Measurements from ENCODE around the gene MCM9. TPM values are rescaled to one million over a fixed set of nuclear protein-coding genes. Genes with fewer than 3 reads are reported as not detected.

MCM9 gene
- total and polyA plus RNA-seq, 11 donors, result 2.1 to 8.5 (median 4.8) TPM

DNA sequence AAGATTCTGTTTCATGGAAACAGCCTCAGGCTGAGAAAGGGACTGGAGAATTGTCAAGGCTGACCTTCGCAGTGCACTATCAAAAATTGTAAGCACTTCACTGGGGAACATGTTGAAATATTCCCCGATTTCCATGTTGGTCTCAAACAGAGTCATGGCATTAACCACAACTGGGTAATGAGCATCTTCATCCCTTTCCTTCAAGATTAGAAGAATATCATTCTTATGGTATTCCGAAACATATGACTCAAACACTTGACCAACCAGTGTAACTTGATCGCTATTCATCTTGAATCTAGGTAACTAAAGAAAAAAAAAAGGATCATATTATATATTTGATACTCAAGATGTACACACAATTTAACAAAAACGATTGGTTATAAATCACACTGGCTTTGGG lies 3.5 kb downstream of the MCM9 start:
- ATAC-seq (no peak), DNase-seq (no peak)
- Histone ChIP-seq H3K36me3 (peaks cover 0 to 65% (median 55%) of the 10 kb centered on the region in 9 donors), H3K4me3 (no peak overlapping the region), H3K4me1 (peaks cover 0 to 21% (median 6%) of the 10 kb centered on the region in 12 donors), H3K27ac (no peak overlapping the region), H3K27me3 (no peaks in the 10 kb centered on the region), H3K9me3 (no peaks in the 10 kb centered on the region)
- no peak for TF ChIP-seq POLR2A (IDR thresholded peaks at IDR 0.05)
- TF ChIP-seq, protein P1, sequence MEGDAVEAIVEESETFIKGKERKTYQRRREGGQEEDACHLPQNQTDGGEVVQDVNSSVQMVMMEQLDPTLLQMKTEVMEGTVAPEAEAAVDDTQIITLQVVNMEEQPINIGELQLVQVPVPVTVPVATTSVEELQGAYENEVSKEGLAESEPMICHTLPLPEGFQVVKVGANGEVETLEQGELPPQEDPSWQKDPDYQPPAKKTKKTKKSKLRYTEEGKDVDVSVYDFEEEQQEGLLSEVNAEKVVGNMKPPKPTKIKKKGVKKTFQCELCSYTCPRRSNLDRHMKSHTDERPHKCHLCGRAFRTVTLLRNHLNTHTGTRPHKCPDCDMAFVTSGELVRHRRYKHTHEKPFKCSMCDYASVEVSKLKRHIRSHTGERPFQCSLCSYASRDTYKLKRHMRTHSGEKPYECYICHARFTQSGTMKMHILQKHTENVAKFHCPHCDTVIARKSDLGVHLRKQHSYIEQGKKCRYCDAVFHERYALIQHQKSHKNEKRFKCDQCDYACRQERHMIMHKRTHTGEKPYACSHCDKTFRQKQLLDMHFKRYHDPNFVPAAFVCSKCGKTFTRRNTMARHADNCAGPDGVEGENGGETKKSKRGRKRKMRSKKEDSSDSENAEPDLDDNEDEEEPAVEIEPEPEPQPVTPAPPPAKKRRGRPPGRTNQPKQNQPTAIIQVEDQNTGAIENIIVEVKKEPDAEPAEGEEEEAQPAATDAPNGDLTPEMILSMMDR (IDR thresholded peaks at IDR 0.05), result no peak
- WGBS, 4 donors, result 93 to 97% (median 94%) methylated on average over 5 of the region's 5 CpGs
- intact Hi-C loops (cut with DNase I), result loop anchor here in 2 of 10 donors (5.0 kb wide), 1 partner anchor 34 kb away; no protein-coding TSS in a partner anchor

DNA sequence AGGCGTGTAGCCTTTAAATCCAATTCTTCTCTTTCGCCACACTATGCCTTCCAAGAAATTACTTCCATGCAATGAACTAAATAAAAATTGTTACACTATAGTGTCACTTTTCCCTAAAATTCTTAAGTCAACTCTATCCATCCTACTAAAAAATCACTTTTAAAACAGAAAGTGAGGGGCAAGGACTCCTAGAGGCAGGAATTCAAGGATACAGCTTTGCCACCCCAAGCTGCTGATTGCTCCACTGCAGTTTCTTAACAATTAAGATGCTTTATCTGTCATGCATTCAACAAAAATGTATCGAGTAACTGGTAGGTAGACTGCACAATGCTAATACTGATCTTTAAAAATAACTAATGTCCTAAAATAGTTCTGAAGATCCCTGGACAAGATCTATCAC lies 4.3 kb downstream of the MCM9 start:
- Histone ChIP-seq H3K4me3 (no peak overlapping the region), H3K36me3 (peaks cover 0 to 72% (median 55%) of the 10 kb centered on the region in 9 donors), H3K27ac (no peak overlapping the region), H3K27me3 (no peaks in the 10 kb centered on the region), H3K9me3 (no peaks in the 10 kb centered on the region), H3K4me1 (peaks cover 0 to 16% (median 6%) of the 10 kb centered on the region in 12 donors)
- 93 to 99% (median 94%) methylated on average over 3 of the region's 3 CpGs for whole genome bisulfite sequencing, 4 donors
- no peak for TF ChIP-seq POLR2A (IDR thresholded peaks at IDR 0.05)
- TF ChIP-seq, protein P1 (IDR thresholded peaks at IDR 0.05), result no peak
- no peak for DNase-seq
- intact Hi-C loops (cut with DNase I), result loop anchor here in 2 of 10 donors (5.0 kb wide), 1 partner anchor 33 kb away; no protein-coding TSS in a partner anchor
- no peak for ATAC-seq

DNA sequence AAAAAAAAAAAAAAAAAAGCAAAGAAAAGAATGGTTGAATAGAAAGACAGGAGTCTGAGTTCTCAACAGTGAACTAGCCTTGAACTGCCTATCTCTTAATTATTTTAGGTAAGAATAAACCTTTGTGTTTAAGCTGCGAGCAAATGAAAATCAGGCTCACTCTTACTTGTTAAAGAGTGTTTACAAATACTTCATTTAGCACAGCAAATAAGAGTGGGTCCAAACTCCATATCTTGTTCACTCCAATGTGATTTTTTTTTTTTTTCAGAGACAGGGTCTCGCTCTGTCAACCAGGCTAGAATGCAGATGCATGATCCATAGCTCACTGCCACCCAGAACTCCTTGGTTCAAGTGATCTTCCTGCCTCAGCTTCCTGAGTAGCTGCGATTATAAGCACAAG lies 11.9 kb downstream of the MCM9 start:
- Histone ChIP-seq H3K4me3 (no peak overlapping the region), H3K27ac (no peak overlapping the region), H3K9me3 (no peaks in the 10 kb centered on the region), H3K36me3 (peaks cover 0 to 100% (median 88%) of the 10 kb centered on the region in 9 donors), H3K4me1 (no peaks in the 10 kb centered on the region), H3K27me3 (no peaks in the 10 kb centered on the region)
- TF ChIP-seq POLR2A (IDR thresholded peaks at IDR 0.05), result no peak
- TF ChIP-seq, protein P1 (IDR thresholded peaks at IDR 0.05), result no peak
- DNase-seq (no peak), ATAC-seq (no peak)
- 81 to 98% (median 92%) methylated on average over 3 of the region's 3 CpGs for WGBS, 4 donors
- intact Hi-C loops (cut with DNase I), result no loop called here

DNA sequence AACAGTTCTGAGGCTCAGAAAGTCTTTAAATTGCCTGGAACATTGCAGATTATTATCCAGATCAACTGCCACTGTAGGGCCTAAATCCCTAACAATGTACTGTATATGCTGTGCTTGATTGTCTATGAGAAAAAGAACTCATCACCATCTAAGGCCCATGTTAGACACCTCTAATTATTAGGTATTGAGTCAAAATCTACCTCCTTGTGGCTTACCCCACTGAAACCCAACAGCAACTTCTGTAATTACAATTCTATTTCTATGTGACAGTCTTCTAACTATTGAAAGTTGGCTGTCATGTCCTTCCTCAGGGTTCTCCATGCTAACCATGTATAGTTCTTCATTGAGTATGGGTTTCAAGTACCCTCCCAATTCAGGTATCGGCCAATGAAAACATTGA lies 13.9 kb downstream of the MCM9 start:
- ATAC-seq (no peak), DNase-seq (no peak)
- 95 to 100% (median 97%) methylated on average over 1 of the region's 1 CpG for WGBS, 4 donors
- H3K27ac ChIP-seq, result no peak overlapping the region
- H3K9me3 ChIP-seq, result no peaks in the 10 kb centered on the region
- H3K27me3 ChIP-seq, result no peaks in the 10 kb centered on the region
- no peaks in the 10 kb centered on the region for H3K4me1 ChIP-seq
- TF ChIP-seq POLR2A (IDR thresholded peaks at IDR 0.05), result no peak
- TF ChIP-seq, protein P1 (IDR thresholded peaks at IDR 0.05), result no peak
- H3K4me3 ChIP-seq, result no peak overlapping the region
- H3K36me3 ChIP-seq, result peaks cover 0 to 99% (median 90%) of the 10 kb centered on the region in 9 donors
- intact Hi-C loops (cut with DNase I), result no loop called here

Data from heart left ventricle (tissue), 16 donors.